Gastrocnemius medialis (tissue), 4 donors: ENCODE measurements around the gene STRBP. TPM values are rescaled to one million over a fixed set of nuclear protein-coding genes. Genes with fewer than 3 reads are reported as not detected.
"Not testable (repeated sequence)": the region's sequence is repeated elsewhere in the genome, so short reads cannot be mapped to it uniquely, and the experiment has no call there.

Experiments
- ATAC-seq, 2 donors: fragments of 150-250 bp; one replicate each; pipeline ENCODE4 v1.9.1; 2016
- DNase-seq, 2 donors: peaks; one replicate each; pipeline ENCODE4 v3.0.0-alpha.2; 2019
- H3K27ac ChIP-seq, 4 donors: fragments of 200-600 bp; sonication (generic); 1 replicate in 1 of 4; 2 replicates in 3 of 4; pipeline ENCODE4 v1.5.1; 2016 to 2018; ENCODE audit warnings: mild to moderate bottlenecking in 2 of 4, moderate library complexity in 1 of 4
- H3K27me3 ChIP-seq, 3 donors: fragments of 200-600 bp; sonication (generic) in 2 of 3; 1 replicate in 1 of 3; 2 replicates in 2 of 3; pipeline versions ENCODE4 v1.5.1 to v1.6.0; 2016 to 2019; ENCODE audit warnings: mild to moderate bottlenecking in 1 of 3, moderate library complexity in 1 of 3
- H3K36me3 ChIP-seq, 2 donors: fragments of 200-600 bp; sonication (generic) in 1 of 2; one replicate each; pipeline ENCODE4 v1.5.1; 2017 to 2018
- H3K4me1 ChIP-seq, 2 donors: fragments of 200-600 bp; sonication (generic) in 1 of 2; one replicate each; pipeline ENCODE4 v1.5.1; 2016 to 2017; ENCODE audit warnings: mild to moderate bottlenecking in 2 of 2
- H3K4me3 ChIP-seq, 4 donors: fragments of 200-600 bp; sonication (generic) in 3 of 4; 1 replicate in 1 of 4; 2 replicates in 3 of 4; pipeline ENCODE4 v1.5.1; 2016 to 2019; ENCODE audit warnings: mild to moderate bottlenecking in 2 of 4
- H3K9me3 ChIP-seq, 3 donors: fragments of 200-600 bp; sonication (generic) in 2 of 3; 1 replicate in 1 of 3; 2 replicates in 2 of 3; pipeline ENCODE4 v1.5.1; 2016 to 2019
- POLR2A ChIP-seq, 2 donors: fragments of 450-650 bp; IDR thresholded peaks; one replicate each; pipeline ENCODE4 v1.6.1; 2017; ENCODE audit warnings: antibody characterized with exemption in 2 of 2, mild to moderate bottlenecking in 2 of 2, moderate library complexity in 2 of 2
- in situ Hi-C, 4 donors: fragments of 200-750 bp; cut with MboI; loops; one replicate each; pipeline versions ENCODE4 v1.15.0 to v1.8.0; 2017; ENCODE audit warnings: low sequenced_read_pairs in 4 of 4
- intact Hi-C: fragments of 100-400 bp; cut with DNase I; formaldehyde crosslinking; loops from one replicate; pipeline ENCODE4 v1.15.1; 2023; ENCODE audit warnings: low total_unique reads
- total RNA-seq, 4 donors: library from RNA; depleted of rRNA; stranded (reverse); fragments of >200 nt; gene quantifications; one replicate each; pipeline versions ENCODE4 v1.1.0 to v1.2.3, GENCODE V29; 2016
- TF ChIP-seq, protein P1 (sequence below), 5 experiments: fragments of 450-650 bp in 3 of 5; fragments of 200-600 bp in 2 of 5; sonication (generic) in 2 of 5; IDR thresholded peaks in 4 of 5; conservative IDR thresholded peaks in 1 of 5; 1 replicate in 4 of 5; 2 replicates in 1 of 5; pipeline ENCODE4 v1.5.1; 2016 to 2019; ENCODE audit warnings: antibody characterized with exemption in 5 of 5, mild to moderate bottlenecking in 3 of 5, moderate library complexity in 3 of 5

Gene STRBP
- total RNA-seq, 4 donors from 2014 or later, result 5.0 to 25.0 (median 13.2) TPM

- intact Hi-C loops, result no loop called here
- ATAC-seq, result no peak
- Histone ChIP-seq H3K27ac (no peak overlapping the region), H3K36me3 (no peaks in the 10 kb centered on the region), H3K4me1 (peaks cover 0 to 4% of the 10 kb centered on the region in 2 donors), H3K4me3 (no peak overlapping the region), H3K9me3 (no peaks in the 10 kb centered on the region), H3K27me3 (no peaks in the 10 kb centered on the region)
- no peak for TF ChIP-seq POLR2A (IDR thresholded peaks at IDR 0.05)
- TF ChIP-seq, protein P1, sequence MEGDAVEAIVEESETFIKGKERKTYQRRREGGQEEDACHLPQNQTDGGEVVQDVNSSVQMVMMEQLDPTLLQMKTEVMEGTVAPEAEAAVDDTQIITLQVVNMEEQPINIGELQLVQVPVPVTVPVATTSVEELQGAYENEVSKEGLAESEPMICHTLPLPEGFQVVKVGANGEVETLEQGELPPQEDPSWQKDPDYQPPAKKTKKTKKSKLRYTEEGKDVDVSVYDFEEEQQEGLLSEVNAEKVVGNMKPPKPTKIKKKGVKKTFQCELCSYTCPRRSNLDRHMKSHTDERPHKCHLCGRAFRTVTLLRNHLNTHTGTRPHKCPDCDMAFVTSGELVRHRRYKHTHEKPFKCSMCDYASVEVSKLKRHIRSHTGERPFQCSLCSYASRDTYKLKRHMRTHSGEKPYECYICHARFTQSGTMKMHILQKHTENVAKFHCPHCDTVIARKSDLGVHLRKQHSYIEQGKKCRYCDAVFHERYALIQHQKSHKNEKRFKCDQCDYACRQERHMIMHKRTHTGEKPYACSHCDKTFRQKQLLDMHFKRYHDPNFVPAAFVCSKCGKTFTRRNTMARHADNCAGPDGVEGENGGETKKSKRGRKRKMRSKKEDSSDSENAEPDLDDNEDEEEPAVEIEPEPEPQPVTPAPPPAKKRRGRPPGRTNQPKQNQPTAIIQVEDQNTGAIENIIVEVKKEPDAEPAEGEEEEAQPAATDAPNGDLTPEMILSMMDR (IDR thresholded peaks at IDR 0.05 in 4 of 5, conservative IDR thresholded peaks at IDR 0.05 in 1 of 5), result no peak
- in situ Hi-C loops, result no loop called here
- no peak for DNase-seq
Observed at GRCh38 chr9:123251324-123251723, 17.1 kb downstream of the STRBP start.

DNA sequence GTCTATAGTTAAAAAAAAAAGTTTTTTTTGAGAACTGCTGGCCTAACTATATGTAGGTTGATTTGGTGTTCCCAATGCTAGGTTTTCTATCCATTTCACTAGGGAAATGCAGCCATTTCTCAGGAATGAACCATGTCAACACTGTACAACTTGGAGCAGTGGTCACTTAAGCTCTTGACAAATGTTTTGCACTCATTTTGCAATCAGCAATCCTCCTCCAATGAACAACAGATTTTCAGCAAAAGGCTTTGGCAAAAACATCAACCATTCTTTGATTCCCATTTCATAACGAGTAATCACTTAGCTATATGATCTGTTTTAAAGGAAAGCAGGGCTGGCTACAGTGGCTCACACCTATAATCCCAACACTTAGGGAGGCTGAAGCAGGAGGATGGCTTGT is 17.9 kb downstream of the STRBP start:
- TF ChIP-seq, protein P1 (IDR thresholded peaks at IDR 0.05 in 4 of 5, conservative IDR thresholded peaks at IDR 0.05 in 1 of 5), result no peak
- no peak for TF ChIP-seq POLR2A (IDR thresholded peaks at IDR 0.05)
- Histone ChIP-seq H3K4me3 (no peak overlapping the region), H3K27ac (no peak overlapping the region), H3K36me3 (no peaks in the 10 kb centered on the region), H3K9me3 (no peaks in the 10 kb centered on the region), H3K4me1 (peaks cover 0 to 4% of the 10 kb centered on the region in 2 donors), H3K27me3 (no peaks in the 10 kb centered on the region)
- intact Hi-C loops (no loop called here), in situ Hi-C loops (no loop called here)
- ATAC-seq, result no peak
- DNase-seq, result no peak

DNA sequence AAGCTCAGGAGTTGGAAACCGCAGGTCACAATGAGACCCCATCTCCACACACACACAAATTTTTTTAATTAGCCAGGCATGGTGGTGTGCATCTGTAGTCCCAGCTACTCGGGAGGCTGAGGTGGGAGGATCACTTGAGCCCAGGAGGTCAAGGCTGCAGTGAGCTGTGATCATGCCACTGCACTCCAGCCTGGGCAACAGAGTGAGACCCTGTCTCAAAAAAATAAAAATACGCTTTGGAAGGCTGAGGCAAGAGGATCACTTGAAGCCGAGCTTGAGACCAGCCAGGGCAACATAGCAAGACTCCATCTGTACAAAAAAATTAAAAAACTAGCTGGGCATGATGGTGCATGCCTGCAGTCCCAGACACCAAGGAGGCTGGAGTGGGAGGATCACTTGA is 19.2 kb downstream of the STRBP start:
- H3K9me3 ChIP-seq, DNase-seq, intact Hi-C loops, H3K27ac ChIP-seq, ATAC-seq, H3K27me3 ChIP-seq, H3K4me3 ChIP-seq, H3K36me3 ChIP-seq, in situ Hi-C loops: not testable (repeated sequence)
- peaks cover 0 to 11% of the 10 kb centered on the region in 2 donors for H3K4me1 ChIP-seq

DNA sequence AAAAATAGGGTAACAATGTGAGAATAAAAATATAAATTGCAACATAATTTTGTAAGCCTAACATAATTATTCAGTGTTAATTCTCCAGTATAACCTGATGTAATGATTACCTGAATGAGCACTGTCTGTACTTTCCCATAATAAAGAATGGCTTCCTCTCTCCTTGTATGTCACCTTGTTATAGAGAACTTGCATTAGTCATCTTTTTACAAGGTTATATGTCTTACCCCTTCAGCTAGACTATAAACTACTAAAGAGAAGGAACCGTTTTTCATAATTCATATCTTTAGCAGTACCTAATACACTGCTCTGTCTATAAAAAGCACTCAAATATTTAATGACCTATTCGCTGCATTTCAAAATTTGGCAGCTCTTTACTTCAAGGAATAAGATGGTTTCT is 19.8 kb downstream of the STRBP start:
- Histone ChIP-seq H3K27me3 (no peaks in the 10 kb centered on the region), H3K4me1 (peaks cover 0 to 15% of the 10 kb centered on the region in 2 donors), H3K9me3 (no peaks in the 10 kb centered on the region), H3K36me3 (no peaks in the 10 kb centered on the region), H3K27ac (no peak overlapping the region), H3K4me3 (no peak overlapping the region)
- TF ChIP-seq, protein P1 (IDR thresholded peaks at IDR 0.05 in 4 of 5, conservative IDR thresholded peaks at IDR 0.05 in 1 of 5), result no peak
- TF ChIP-seq POLR2A (IDR thresholded peaks at IDR 0.05), result no peak
- intact Hi-C loops, result no loop called here
- ATAC-seq (no peak), DNase-seq (no peak)
- in situ Hi-C loops, result no loop called here

DNA sequence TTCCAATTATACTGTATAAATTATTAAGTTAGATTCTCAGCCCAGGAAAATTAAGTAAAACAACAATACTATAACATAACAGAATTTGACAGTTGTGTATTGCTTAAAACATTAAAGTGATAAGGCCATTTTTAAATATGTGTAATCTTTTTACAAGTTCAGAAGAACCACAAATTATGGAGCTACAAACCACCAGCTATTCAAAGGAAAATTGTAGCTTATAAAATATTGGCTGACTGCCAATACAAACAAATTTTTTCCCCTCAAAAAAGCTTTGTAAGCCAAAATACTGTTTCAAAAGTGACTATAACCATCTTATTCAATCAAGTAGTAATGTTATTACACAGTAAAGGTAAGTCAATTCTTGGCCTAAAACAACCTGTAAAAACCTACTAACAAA is 21.9 kb downstream of the STRBP start:
- Histone ChIP-seq H3K27ac (no peak overlapping the region), H3K9me3 (no peaks in the 10 kb centered on the region), H3K27me3 (no peaks in the 10 kb centered on the region), H3K4me3 (no peak overlapping the region), H3K36me3 (no peaks in the 10 kb centered on the region), H3K4me1 (peaks cover 0 to 13% of the 10 kb centered on the region in 2 donors)
- DNase-seq, result no peak
- TF ChIP-seq POLR2A (IDR thresholded peaks at IDR 0.05), result no peak
- TF ChIP-seq, protein P1 (IDR thresholded peaks at IDR 0.05 in 4 of 5, conservative IDR thresholded peaks at IDR 0.05 in 1 of 5), result no peak
- no peak for ATAC-seq
- intact Hi-C loops (no loop called here), in situ Hi-C loops (no loop called here)
